Hepatocyte (in vitro differentiated cells): Measurements from ENCODE around the gene ADCK2. TPM values are rescaled to one million over a fixed set of nuclear protein-coding genes. Genes with fewer than 3 reads are reported as not detected.

Source experiments
- DNase-seq: peaks from one replicate; pipeline ENCODE4 v3.0.0-alpha.2; 2016; ENCODE audit warnings: low spot score
- H2AFZ ChIP-seq: fragments of 200-600 bp; sonication (generic); 2 replicates; pipeline ENCODE4 v1.6.0; 2016; ENCODE audit warnings: antibody characterized with exemption, mild to moderate bottlenecking
- H3K27ac ChIP-seq: fragments of 200-600 bp; sonication (generic); 2 replicates; pipeline ENCODE4 v1.5.1; 2016; ENCODE audit warnings: mild to moderate bottlenecking
- H3K27me3 ChIP-seq: fragments of 200-600 bp; sonication (generic); 2 replicates; pipeline ENCODE4 v1.6.1; 2016
- H3K36me3 ChIP-seq: fragments of 200-600 bp; sonication (generic); replicated peaks from 2 replicates; pipeline ENCODE4 v1.5.1; 2016; ENCODE audit warnings: low read depth; ENCODE audit not compliant: insufficient read depth
- H3K4me1 ChIP-seq: fragments of 200-600 bp; sonication (generic); 2 replicates; pipeline ENCODE4 v1.5.1; 2016; ENCODE audit warnings: mild to moderate bottlenecking, moderate library complexity; ENCODE audit not compliant: insufficient read depth
- H3K4me2 ChIP-seq: fragments of 200-600 bp; sonication (generic); 2 replicates; pipeline ENCODE4 v1.6.0; 2016
- H3K4me3 ChIP-seq: fragments of 200-600 bp; sonication (generic); 2 replicates; pipeline ENCODE4 v1.5.1; 2016; ENCODE audit warnings: mild to moderate bottlenecking
- H3K79me2 ChIP-seq: fragments of 200-600 bp; sonication (generic); 2 replicates; pipeline ENCODE4 v1.6.0; 2017; ENCODE audit warnings: mild to moderate bottlenecking
- H3K9me2 ChIP-seq: fragments of 200-600 bp; sonication (generic); replicated peaks from 2 replicates; pipeline ENCODE4 v1.6.0; 2017; ENCODE audit warnings: mild to moderate bottlenecking; ENCODE audit not compliant: insufficient read depth
- H3K9me3 ChIP-seq: fragments of 200-600 bp; sonication (generic); 2 replicates; pipeline ENCODE4 v1.5.1; 2016; ENCODE audit warnings: low read depth, mild to moderate bottlenecking
- H4K20me1 ChIP-seq: fragments of 200-600 bp; sonication (generic); 2 replicates; pipeline ENCODE4 v1.6.0; 2016; ENCODE audit warnings: mild to moderate bottlenecking; ENCODE audit not compliant: insufficient read depth, poor library complexity, severe bottlenecking
- EZH2 ChIP-seq: fragments of 200-600 bp; sonication (generic); IDR thresholded peaks from 2 replicates; pipeline ENCODE4 v1.6.1; 2016; ENCODE audit warnings: antibody characterized with exemption, mild to moderate bottlenecking, borderline replicate concordance
- EZH2phosphoT487 ChIP-seq: fragments of 200-600 bp; sonication (generic); IDR thresholded peaks from one replicate; pipeline ENCODE4 v1.6.1; 2018; ENCODE audit warnings: antibody characterized with exemption, mild to moderate bottlenecking, low read depth, moderate library complexity; ENCODE audit not compliant: unreplicated experiment, severe bottlenecking
- WGBS: methylation state at CpG from one replicate; pipeline ENCODE4 v1.1.6; 2016; ENCODE audit warnings: low lambda C conversion rate; ENCODE audit errors: missing lambda C conversion rate; 5-methylcytosine and 5-hydroxymethylcytosine counted together
- polyA plus RNA-seq: library from polyadenylated mRNA; unstranded; fragments of >200 nt; fragmentation: Nextera tagmentation; extraction: Ambion mirVana; gene quantifications from 2 replicates; pipeline ENCODE4 v1.2.1, GENCODE V29; 2016
- total RNA-seq: library from RNA; depleted of rRNA; stranded (reverse); fragments of >200 nt; gene quantifications from 2 replicates; pipeline ENCODE4 v1.2.3, GENCODE V29; 2014
- TF ChIP-seq, protein P1 (sequence below): fragments of 200-600 bp; sonication (generic); IDR thresholded peaks from 2 replicates; pipeline ENCODE4 v1.5.1; 2016; ENCODE audit warnings: antibody characterized with exemption, mild to moderate bottlenecking; ENCODE audit not compliant: poor library complexity

ADCK2 gene
- total and polyA plus RNA-seq, 2 experiments from 2014 or later: 22.4 to 24.2 TPM

DNA sequence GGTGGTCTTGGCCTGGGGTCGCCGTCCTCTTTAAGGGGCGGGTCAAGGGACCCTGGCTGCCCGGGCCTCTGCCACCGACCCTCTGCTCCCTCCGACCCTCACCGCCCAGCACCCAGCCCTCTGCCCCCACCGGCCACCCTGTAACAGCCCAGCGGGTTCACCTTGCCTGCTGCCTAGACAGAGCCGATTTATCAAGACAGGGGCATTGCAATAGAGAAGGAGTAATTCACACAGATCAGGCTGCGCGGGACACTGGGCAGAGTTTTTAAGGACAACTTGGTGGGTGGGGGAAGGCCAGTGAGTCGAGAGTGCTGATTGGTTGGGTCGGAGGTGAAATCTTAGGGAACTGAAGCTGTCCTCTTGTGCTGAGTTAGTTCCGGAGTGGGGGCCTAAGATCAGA, 779 bp upstream of the ADCK2 start:
- no peaks in the 10 kb centered on the region for H3K36me3 ChIP-seq
- 64% methylated on average over 8 of the region's 15 CpGs for WGBS
- peaks cover 14% of the 10 kb centered on the region for H3K4me1 ChIP-seq
- H3K9me2 ChIP-seq: no peaks in the 10 kb centered on the region
- TF ChIP-seq EZH2 (no peak), EZH2phosphoT487 (no peak)
- TF ChIP-seq, protein P1, sequence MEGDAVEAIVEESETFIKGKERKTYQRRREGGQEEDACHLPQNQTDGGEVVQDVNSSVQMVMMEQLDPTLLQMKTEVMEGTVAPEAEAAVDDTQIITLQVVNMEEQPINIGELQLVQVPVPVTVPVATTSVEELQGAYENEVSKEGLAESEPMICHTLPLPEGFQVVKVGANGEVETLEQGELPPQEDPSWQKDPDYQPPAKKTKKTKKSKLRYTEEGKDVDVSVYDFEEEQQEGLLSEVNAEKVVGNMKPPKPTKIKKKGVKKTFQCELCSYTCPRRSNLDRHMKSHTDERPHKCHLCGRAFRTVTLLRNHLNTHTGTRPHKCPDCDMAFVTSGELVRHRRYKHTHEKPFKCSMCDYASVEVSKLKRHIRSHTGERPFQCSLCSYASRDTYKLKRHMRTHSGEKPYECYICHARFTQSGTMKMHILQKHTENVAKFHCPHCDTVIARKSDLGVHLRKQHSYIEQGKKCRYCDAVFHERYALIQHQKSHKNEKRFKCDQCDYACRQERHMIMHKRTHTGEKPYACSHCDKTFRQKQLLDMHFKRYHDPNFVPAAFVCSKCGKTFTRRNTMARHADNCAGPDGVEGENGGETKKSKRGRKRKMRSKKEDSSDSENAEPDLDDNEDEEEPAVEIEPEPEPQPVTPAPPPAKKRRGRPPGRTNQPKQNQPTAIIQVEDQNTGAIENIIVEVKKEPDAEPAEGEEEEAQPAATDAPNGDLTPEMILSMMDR: no peak
- H3K9me3 ChIP-seq: no peaks in the 10 kb centered on the region
- no peaks in the 10 kb centered on the region for H3K79me2 ChIP-seq
- H3K27ac ChIP-seq: no peak overlapping the region
- DNase-seq: no peak
- H3K4me2 ChIP-seq: peak overlapping the region; percentile 99
- peak overlapping the region; percentile 94 for H2AFZ ChIP-seq
- H4K20me1 ChIP-seq: no peaks in the 10 kb centered on the region
- H3K4me3 ChIP-seq: no peak overlapping the region
- no peaks in the 10 kb centered on the region for H3K27me3 ChIP-seq

DNA sequence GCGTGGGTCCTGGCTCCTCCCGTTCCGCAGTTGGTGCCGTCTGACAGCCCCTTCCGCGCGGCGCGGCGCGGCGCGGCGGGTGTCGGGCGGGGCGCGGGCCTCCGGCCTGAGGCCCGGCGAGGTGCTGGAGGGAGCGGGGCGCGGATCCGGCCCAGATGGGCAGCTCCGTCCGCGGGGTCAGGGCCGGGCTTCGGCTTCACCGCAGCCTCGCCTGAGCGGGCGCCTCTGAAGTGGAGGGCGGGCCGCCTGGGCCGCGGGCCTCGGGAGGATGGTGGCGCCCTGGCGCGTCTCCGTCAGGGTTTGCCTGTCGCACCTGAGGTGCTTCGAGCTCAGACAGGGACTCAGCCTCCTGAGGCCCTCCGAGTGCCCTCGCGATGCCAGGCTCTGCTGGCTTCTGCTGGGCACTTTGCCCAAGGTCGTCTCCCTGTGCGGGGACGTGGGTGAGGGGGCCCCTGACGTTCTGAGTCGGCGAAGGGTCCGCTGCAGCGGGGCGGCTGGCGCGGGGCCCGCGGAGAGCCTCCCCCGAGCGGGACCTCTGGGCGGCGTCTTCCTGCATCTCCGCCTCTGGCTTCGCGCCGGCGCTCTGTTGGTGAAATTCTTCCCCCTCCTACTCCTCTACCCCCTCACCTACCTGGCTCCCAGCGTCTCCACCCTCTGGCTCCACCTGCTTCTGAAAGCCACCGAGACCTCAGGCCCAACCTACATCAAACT, 473 bp downstream of the ADCK2 start:
- Histone ChIP-seq H3K27me3 (no peaks in the 10 kb centered on the region), H3K4me2 (peak overlapping the region; percentile 99), H3K9me3 (no peaks in the 10 kb centered on the region), H3K4me3 (peak overlapping the region; percentile 91), H3K79me2 (no peaks in the 10 kb centered on the region), H2AFZ (peak overlapping the region; percentile 94), H3K36me3 (no peaks in the 10 kb centered on the region), H3K4me1 (peaks cover 14% of the 10 kb centered on the region), H4K20me1 (no peaks in the 10 kb centered on the region), H3K9me2 (no peaks in the 10 kb centered on the region), H3K27ac (peak overlapping the region; percentile 80)
- peak; percentile 77 for DNase-seq
- WGBS: under 1% methylated on average over 56 of the region's 72 CpGs
- TF ChIP-seq EZH2phosphoT487: no peak
- TF ChIP-seq, protein P1: peak; percentile 7

DNA sequence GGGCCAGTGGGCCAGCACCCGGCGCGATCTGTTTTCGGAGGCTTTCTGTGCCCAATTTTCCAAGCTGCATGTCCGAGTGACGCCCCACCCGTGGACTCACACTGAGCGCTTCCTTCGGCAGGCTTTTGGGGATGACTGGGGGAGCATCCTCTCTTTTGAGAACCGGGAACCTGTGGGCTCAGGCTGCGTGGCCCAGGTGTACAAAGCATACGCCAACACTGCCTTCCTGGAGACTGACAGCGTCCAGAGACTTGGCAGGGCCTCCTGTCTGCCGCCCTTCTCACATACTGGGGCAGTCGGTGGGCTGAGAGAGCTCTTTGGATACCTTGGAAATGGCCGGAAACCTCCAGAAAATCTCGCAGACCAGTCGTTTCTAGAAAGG, 1.0 kb downstream of the ADCK2 start:
- TF ChIP-seq, protein P1: no peak
- TF ChIP-seq EZH2: no peak
- TF ChIP-seq EZH2phosphoT487: no peak
- 56% methylated on average over 18 of the region's 18 CpGs for WGBS
- Histone ChIP-seq H3K79me2 (no peaks in the 10 kb centered on the region), H2AFZ (peak overlapping the region; percentile 94), H3K4me3 (peak overlapping the region; percentile 91), H3K27me3 (no peaks in the 10 kb centered on the region), H3K4me2 (peak overlapping the region; percentile 99), H3K9me3 (no peaks in the 10 kb centered on the region), H3K4me1 (peaks cover 14% of the 10 kb centered on the region), H3K27ac (peak overlapping the region; percentile 80), H3K9me2 (no peaks in the 10 kb centered on the region), H3K36me3 (no peaks in the 10 kb centered on the region), H4K20me1 (no peaks in the 10 kb centered on the region)
- no peak for DNase-seq
